NCI-H510A treated with DMSO at 0.1 percent for 48 hours (cell line): ENCODE measurements around the gene VEGFA.
A peak's percentile ranks its signal among the peaks of the same experiment; 100 is the strongest.

ENCODE experiments used
- DNase-seq: peaks from one replicate; lab custom pipeline; 2025; lab: John Stamatoyannopoulos, UW

VEGFA gene

GRCh38 chr6:43772681-43773049, 2.7 kb downstream of the VEGFA start:
- no peak for DNase-seq

GRCh38 chr6:43773050-43773979, 3.3 kb downstream of the VEGFA start:
- peak; percentile 63 for DNase-seq

- DNase-seq: no peak
Measured at GRCh38 chr6:43773980-43774775, 4.2 kb downstream of the VEGFA start.

GRCh38 chr6:43774776-43775534, 4.9 kb downstream of the VEGFA start:
- peak; percentile 64 for DNase-seq

- DNase-seq: no peak
Measured at GRCh38 chr6:43775535-43775885, 5.5 kb downstream of the VEGFA start.

GRCh38 chr6:43776115-43776798, 6.2 kb downstream of the VEGFA start:
- no peak for DNase-seq

GRCh38 chr6:43776799-43777776, 7.1 kb downstream of the VEGFA start:
- DNase-seq: no peak

- no peak for DNase-seq
Measured at GRCh38 chr6:43778131-43778855, 8.3 kb downstream of the VEGFA start.

GRCh38 chr6:43778976-43779851, 9.2 kb downstream of the VEGFA start:
- DNase-seq: no peak

- DNase-seq: peak; percentile 17
Measured at GRCh38 chr6:43779852-43780236, 9.8 kb downstream of the VEGFA start.

- no peak for DNase-seq
Measured at GRCh38 chr6:43780293-43780692, 10.3 kb downstream of the VEGFA start.

GRCh38 chr6:43780941-43781928, 11.2 kb downstream of the VEGFA start:
- DNase-seq: no peak

GRCh38 chr6:43781941-43782704, 12.1 kb downstream of the VEGFA start:
- DNase-seq: peak; percentile 78

GRCh38 chr6:43782764-43783513, 12.9 kb downstream of the VEGFA start:
- DNase-seq: no peak

GRCh38 chr6:43784049-43784855, 14.2 kb downstream of the VEGFA start:
- no peak for DNase-seq
